ENCODE data around the gene VAV2.
"Not testable (repeated sequence)": the region's sequence is repeated elsewhere in the genome, so short reads cannot be mapped to it uniquely, and the experiment has no call there.

VAV2 gene

DNA sequence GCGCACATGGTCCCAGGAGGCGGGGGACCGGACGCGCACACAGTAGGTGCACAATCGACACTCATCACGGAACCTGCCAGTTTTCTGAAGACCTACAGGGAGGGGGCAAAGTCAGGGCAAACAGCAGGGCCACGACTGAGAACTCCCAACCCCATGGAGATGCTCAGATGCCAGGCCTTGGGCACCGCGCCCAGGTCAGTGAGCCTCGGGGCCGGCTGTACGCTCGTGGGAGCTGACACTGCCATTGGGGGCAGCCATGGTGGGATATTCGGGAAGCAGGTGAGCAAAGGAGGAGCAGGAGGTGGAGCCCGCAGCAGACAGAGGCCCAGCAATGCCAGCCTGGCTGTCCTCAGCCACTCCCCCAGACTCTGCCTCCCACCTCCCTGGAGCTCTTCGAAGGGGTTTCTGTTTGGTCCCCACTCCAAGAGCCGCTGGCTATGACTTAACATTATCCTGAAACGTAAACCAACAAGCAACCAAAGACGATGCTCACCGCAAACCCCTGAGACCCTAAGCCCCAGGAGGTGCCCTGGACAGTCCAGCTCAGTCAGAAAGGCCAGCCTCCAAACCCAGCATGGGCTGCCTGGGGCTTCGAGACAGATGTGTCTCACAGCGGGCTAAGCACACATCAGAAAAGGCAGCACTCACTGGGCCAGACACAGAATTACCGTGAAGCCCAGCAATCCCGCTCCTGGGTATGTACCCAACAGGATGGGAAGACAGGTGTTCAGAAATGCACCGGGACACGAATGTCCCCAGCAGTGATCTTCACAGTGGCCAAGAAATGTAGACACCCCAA lies 78.4 kb downstream of the VAV2 start:
- DNase-seq, result no peak

DNA sequence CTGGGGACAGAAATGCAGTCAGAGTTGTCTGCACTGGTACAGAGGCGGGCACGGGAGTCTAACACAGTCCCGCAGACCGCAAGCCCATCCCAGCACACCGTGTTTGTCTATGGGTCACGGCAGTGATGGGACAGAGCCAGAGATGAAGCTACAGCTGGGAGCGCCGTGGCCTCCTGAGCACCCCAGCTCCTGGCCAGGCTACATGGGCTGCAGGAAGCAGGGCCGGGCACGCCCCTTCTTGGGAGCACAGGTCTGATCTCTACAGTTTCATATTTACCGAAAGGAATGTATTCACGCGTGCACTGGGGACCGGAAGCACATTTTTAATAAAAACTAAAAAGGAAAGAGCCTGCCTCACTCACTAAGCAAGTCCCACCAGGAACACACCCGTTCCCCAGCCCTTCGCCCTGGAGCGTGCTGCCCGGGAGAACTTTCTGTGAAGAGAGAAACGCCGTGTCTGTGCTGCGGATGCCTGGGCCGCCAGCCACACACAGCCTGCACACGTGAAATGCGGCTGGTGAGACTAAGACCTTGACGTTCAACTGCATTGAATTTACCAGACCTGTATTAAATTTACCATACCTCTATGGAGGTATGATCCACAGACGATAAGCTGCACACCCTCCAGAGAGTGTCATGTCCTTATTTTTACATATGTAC lies 81.1 kb downstream of the VAV2 start:
- DNase-seq, result no peak

DNA sequence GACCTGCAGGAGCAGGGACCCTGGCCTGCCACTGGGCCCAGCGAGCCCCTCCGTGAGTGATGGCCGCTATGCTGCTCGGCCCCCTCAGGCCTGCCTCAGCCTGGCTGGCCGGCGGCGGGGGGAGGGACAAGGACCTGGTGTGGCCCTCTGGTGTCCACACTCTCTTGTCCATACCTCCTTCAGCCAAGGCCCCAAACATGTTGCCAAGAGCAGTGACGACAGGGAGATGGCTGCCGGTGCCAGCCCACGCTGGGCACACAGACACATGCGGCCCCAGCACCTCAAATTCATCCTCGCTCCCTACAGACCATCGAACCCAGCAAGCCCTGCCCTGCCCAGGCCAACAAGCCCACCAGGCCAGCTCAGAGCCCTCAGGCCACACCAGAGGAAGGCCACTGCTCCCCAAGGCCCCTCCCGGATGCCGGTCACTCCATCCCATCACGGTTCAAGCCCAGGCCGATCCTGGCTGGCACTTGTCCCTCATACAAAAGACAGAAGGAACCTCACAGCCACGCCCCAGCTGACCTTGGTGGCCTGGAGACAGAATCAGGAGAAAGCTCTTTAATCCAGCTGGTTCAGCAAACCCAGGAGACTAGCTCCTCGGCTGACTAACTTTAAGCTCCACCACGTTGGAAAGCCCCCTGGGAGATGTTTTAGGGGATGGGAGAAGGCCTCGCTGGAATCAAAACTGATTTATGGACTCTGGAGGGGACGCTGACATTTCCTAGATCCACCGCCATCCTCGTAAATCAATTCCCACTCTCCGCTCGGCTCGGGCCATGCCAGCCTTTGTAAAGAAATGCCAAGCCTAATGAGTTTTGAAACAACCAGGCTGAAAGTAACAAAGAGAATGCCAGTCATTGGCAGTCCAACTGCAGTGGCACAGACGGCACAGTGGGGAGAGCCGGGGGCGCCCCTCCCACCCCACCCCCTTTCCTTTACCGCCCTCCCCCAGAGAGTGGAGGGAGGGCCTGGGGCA lies 84.9 kb downstream of the VAV2 start:
- DNase-seq, result no peak

DNA sequence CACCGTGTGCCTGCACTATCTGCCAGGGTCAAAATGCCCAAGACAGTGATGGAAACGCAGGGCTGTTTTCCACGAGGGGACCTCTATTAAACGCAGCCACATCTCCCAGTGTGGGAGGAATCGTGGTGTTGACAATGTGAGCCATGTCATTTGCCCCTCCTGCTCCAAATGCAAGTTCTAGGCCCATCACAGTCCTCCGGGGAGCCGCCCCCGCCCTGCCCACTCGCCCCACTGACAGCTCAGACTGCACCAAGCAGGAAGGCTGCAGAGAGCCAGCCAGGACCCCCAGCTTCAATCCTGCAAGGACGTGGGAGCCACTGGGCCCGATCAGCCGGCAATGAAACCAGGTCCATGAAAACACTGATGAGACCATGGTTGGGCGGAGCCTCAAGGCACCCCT lies 85.9 kb downstream of the VAV2 start:
- no peak for DNase-seq

DNA sequence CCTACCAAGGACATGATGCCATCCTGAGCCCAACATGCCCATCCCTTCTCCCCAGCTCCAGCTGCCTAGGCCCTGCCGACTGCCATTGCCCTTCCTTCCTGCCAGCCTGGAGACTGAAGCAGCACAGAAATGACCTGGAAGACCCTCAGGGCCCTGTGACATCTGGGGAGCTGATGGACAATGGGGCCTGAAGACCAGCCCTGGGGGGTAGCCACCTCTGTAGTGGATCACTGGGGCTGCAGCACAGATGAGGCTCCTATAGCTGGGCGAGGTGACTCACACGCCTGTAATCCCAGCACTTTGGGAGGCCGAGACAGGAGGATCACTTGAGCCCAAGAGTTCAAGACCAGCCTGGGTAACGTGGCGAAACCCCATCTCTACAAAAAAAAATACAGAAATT lies 86.6 kb downstream of the VAV2 start:
- no peak for DNase-seq

DNA sequence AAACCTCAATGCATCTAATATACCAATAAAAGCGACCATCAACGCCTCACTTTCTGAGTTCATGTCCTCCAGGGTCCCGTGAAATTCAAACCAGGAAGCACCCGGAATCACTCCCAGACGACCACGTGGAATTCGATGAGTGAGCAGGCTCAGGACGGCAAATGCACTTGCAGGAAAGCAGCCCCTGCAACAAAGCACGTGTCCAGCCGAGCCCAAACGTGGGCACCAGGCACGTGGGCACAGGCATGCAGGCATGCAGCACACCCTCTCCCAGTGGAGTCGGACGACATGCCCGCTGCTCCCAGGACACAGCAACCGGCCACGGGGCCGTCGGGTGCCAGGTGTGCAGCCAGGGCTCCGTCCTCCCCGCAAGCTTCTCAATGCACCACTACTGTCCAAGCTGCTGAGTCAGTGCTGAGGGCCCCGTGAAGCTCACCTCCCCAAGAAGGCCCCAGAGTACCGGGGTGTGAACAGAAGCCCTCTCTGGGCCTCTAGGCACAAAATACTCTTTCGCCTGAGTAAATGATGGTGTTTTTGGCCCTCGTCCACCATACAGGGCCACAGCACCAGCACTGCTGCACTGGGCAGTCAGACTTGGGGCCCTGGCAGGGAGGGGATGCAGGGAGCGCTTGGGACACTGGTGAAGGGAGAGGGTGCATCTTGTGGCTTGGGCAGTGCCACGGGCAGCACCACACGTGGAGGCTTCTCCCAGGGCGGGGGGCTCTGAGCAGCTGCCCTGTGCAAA lies 87.6 kb downstream of the VAV2 start:
- DNase-seq, result no peak

DNA sequence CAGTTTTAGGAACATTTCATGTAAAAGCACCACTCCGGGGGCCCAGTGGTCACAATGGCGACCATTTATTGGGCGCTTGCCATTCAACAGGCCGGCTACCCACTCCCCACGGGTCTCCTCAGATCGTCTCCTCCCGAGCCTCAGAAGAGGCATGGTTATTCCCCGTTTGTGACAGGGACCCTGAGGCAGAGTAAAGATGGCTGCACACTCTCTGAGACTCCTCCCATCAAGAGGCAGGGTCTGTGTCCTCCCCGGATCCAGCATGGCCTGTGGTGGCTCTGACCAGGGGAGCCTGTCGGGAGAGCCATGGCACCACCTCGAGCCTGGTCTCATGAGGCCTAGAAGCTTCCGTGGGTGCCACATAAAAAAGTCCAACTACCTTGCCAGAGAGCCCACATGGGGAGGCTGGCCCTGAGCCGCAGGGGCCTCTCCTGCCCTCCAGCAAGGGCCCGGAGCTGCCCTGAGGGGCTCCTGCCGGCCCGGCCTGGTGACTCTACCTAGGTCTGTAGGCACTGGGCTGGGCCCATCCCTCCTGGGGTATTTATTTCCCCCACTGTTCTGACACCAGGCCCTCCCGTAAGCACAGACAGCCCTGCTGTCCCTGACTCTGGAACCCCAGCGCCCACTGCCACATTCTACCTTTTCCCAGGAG lies 90.8 kb downstream of the VAV2 start:
- DNase-seq, result no peak

DNA sequence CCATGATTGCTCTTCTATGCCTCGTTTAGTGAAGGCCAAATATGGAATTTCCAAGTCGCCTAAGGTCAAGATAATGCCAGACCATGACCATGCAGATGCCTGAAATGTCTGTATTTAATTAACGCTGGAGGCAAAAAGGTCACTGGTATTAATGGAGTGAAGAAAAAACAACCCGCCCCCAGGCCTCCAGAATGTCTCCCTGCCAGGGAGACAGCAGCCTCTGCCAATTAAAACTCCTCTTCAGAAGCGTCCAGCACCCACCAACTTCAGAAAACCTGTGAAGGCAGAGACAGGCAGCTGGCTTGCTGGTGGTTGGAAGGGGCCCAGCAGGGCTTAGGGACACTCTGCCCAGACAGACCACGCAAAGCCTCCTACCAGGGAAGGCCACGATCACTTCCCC lies 94.4 kb downstream of the VAV2 start:
- DNase-seq, result no peak

DNA sequence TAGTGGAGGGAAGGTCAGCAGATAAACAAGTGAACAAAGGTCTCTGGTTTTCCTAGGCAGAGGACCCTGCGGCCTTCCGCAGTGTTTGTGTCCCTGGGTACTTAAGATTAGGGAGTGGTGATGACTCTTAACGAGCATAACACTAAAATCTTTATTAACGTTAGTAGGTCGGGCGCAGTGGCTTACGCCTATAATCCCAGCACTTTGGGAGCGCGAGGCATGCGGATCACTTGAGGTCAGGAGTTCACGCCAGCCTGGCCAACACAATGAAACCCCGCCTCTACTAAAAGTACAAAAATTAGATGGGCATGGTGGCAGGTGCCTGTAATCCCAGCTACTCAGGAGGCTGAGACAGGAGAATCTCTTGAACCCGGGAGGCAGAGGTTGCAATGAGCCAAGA lies 96.1 kb downstream of the VAV2 start:
- not testable (repeated sequence) for DNase-seq

DNA sequence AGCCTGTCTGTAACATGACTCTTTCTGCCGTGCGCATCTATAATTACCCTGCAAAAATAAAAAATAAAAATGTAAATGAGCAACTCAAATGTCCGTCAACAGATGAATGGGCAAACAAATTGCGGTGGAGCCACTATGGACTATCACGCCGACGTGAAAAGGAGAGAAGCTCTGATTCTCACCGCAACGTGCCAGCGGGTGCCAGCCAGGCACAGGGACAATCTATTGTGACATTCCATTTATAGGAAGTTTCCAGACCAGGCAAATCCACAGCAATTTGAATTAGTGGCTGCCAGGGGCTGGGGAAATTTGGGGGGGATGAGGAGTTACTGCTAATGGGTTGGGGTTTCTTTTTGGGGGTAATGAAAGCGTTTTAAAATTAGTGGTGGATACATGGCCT lies 96.8 kb downstream of the VAV2 start:
- no peak for DNase-seq

DNA sequence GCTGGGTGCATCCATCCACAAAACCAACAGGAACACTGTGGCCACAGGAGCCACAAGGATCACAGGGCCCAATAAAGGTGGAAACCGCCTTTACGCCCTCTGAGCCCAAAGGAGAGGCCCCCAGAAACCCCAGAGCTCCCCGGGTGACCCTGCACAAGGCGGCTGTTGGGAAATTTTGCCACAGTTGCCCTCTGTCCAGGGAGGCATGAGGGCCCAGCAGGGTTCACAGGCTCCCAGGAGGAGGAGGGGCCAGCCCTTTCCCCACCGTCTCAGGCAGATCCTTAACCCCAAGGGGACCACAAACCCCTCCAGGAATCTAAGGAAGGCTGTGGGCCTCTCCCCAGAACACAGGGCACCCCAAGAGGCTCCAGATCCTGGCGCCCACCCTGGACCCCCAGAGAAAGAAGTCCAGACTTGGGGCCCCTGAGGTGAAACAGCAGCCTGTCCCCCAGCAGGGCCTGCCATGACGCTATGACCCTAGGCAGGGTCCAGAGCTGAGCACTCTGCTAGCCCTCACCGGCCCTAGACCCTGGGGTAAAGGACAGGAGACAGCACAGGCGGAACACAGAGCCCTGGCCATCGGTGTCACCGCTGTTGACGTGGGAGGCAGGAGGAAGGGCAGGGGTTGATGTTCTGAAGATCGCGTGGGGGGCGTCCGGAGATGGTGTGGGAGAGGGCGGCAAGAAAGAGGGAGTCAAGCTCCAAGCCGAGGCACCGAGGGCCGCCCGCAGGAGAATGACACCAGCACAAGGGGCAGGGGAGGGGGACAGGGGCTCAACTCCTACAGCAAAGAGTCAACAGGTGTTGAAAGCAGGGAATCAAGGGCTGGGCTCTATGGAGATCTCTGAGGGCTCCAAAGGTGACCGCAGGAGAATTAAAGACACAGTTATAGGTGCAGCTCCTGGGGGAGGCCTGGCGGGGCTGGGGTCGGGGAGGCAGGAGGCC lies 97.5 kb downstream of the VAV2 start:
- no peak for DNase-seq

DNA sequence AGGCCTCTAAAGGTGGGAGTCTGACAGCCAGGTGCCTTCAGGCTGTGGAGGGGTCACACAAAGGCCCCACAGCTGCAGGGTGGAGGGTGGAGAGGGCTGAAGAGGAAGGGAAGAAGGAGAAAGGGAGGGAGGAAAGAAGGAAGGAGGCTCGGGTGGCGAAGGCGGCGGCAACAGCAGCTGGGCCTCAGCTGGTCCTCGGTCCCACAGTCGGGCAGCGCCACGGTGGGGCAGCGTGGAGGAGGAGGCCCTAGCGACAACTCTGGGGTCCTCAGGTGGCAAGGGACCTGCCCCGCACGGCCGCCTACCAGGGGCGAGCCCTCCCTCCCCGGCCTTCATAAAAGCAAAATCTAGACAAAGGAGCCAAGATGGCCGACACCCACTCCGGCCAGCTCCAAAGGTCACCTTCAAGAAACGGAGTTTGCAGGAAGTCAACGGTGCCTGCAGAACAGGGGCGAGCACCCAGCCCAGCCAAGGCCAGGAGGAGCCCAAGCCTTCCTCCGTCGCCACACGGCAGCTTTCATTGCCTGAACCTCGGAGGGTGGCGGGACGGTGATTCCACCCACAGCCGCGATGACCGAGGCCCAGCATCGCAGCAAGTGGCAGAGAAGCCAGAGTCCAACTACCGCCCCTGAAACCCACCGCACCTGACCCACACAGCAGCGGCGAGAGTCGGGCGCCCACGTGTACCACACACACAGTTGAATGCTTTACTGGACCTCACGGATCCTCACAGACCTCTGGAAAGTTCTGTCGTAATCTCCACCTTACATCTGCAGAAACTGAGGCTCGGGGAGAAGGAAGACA lies 98.7 kb downstream of the VAV2 start:
- DNase-seq, result no peak

DNA sequence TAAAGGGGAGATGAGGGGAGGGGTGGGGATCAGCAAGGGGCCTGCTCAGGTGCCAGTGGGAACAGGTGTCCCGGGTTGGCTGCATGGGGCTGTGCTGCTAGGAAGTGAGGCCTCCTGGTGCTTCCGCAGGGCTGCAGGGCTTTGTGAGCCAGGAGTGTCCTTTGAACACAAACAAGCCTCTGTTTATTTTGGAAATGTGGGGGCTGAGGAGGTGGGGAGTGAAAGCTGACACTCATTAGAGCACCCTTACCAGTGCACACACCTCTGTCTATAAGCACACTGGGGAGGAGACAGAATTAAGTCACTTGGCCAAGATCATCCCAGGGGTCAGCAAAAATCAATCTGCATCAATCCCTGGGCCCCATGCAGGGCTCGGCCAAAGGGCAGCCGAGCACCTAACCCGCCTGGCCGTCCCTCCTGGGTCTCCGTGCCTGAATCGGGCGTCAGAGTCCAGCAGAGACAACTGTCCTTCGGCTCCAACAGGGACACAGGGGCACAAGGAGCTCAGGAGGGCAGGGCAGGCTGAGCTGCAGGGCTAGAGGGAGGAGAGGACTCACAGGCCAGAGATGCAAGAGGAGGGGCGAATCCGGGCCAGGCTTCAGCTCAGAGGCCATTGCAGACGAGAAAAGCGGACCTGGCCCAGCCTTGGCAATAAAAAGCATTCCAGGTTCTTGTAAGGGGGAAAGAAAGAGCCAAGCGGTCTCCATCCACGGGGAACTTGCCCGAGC lies 99.8 kb downstream of the VAV2 start:
- DNase-seq, result no peak

DNA sequence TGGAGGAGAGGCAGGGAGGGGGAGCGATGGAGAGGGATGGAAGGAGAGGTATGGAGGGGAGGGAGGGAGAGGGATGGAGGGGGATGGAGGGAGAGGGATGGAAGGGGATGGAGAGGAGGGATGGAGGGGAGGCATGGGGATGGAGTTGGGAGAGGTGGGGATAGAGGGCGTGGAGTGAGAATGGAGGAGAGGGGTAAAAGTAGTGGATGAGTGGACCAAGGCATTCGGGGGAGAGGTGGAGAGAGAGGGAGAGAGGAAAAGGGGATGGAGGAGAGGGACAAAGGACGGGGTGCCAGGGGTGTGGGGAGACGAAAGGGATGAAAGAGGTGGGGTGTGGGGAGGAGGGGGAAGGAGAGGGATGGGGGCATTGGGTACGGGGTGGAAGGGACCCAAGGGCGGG lies 100.4 kb downstream of the VAV2 start:
- no peak for DNase-seq

DNA sequence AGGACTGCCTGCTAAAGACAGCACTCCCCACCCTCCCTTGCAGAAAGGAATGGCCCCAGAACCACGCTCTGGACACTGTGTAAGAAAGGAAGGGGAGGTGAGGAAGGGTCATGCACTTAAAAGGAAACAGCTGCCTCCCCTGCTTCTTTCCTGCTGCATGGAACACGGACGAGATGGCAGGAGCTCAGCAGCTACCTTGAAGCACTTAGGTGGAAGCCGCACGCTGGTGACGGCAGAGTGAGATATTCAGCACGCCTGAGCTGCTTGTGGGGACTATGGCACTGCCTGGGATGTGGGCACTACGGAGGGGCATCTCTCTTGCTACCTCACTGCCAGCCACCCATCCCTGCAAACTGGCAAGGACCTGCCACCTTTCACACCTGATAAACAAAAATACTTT lies 101.5 kb downstream of the VAV2 start:
- no peak for DNase-seq

DNA sequence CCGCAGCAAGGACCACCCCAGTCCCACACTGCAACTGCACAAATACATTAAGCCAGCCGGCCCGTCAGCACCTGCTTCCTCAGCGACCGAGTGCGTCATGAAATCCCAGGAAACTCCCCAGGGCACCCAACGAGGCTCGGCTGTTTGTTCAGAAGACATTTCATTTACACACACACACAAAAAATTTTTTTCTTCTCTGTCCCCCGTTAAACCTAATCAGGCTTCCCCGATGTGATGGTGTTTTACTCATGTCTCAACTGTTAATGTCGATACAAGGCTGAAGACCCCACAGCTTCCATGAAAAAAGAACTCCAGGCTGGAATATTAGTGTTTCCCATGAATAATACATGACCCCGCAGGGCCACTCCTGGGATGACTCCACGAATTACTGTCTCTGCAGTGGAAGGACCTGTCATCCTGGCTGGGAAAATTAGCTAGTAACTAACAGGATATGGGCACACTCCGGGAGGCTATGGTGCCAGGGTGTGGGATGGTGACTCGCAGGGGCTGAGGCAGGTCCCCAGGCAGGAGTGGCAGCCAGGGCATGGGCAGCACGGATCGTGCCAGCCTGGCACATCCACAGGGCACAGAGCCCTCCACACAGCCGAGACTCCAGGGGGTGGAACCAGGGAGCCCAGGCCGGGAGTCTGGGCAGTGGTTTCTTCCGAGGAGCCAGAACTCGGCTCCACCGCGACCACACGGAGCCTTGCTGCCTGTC lies 102.4 kb downstream of the VAV2 start:
- DNase-seq, result no peak

DNA sequence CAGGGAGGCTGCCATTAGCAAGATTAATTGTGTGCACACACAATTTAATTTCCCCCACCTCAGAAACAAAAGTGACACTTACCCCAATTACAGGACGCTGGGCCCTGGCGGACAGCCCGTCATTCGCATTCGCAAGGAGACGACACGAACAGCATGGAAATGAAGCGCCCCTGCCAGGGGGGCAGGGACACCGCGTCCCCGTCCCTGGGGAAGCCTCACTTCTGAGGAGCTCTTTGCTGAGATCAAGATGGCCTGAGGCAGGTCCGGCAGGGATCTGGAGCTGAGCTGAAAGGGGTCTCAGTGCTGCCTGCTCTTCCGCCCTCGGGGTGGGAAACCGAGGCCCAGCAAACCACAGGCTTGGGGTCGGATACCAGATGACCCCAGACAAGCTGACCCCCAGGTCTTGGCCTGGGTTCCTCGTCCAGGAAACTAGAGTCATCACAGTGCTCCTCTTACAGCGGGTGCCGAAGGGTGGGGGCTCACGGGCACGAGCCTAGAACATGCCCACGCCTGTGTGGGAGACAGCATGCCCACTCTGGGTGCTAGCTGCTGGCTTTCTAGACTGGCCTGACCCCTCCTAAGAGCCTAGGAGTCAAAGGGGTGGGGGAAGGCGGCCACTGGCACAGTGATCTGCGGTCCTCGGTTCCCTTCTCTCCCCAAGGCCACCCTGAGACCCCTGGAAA lies 103.2 kb downstream of the VAV2 start:
- DNase-seq, result no peak
